ENCODE data around the gene PLCB1. TPM values are rescaled to one million over a fixed set of nuclear protein-coding genes. Genes with fewer than 3 reads are reported as not detected.

PLCB1 gene
- total RNA-seq, 3 donors from 2014 or later = 7.2 to 50.7 (median 8.8) TPM

GRCh38 chr20:8218861-8219260 lies 86.8 kb downstream of the PLCB1 start:
- Histone ChIP-seq H3K9me3 (no peaks in the 10 kb centered on the region), H3K4me3 (no peak overlapping the region), H3K36me3 (ENCODE audit: low read depth) (no peaks in the 10 kb centered on the region), H3K4me1 (ENCODE audit: low read depth) (no peaks in the 10 kb centered on the region)
- intact Hi-C loops (cut with DNase I, micrococcal nuclease) = no loop called here
- no peak for TF ChIP-seq CTCF (IDR thresholded peaks at IDR 0.05)
- no peak for DNase-seq
- no peak for ATAC-seq

- intact Hi-C loops (cut with DNase I, micrococcal nuclease) = no loop called here
- ATAC-seq = no peak
Observed at GRCh38 chr20:8219403-8219802, 87.3 kb downstream of the PLCB1 start.

GRCh38 chr20:8220716-8221115 lies 88.7 kb downstream of the PLCB1 start:
- H3K4me3 ChIP-seq = no peak overlapping the region
- intact Hi-C loops (cut with DNase I, micrococcal nuclease) = no loop called here
- H3K4me1 ChIP-seq (ENCODE audit: low read depth) = no peaks in the 10 kb centered on the region
- H3K9me3 ChIP-seq = no peaks in the 10 kb centered on the region
- TF ChIP-seq CTCF (IDR thresholded peaks at IDR 0.05) = no peak
- no peak for DNase-seq
- no peak for ATAC-seq
- H3K36me3 ChIP-seq (ENCODE audit: low read depth) = no peaks in the 10 kb centered on the region

More at GRCh38 chr20:8219403-8219802, 87.3 kb downstream of the PLCB1 start:
- Histone ChIP-seq H3K4me1 (ENCODE audit: low read depth) (no peaks in the 10 kb centered on the region), H3K4me3 (no peak overlapping the region), H3K9me3 (no peaks in the 10 kb centered on the region), H3K36me3 (ENCODE audit: low read depth) (no peaks in the 10 kb centered on the region)
- TF ChIP-seq CTCF (IDR thresholded peaks at IDR 0.05) = no peak
- no peak for DNase-seq

- no peaks in the 10 kb centered on the region for H3K9me3 ChIP-seq
- TF ChIP-seq CTCF (IDR thresholded peaks at IDR 0.05) = no peak
- no peaks in the 10 kb centered on the region for H3K4me1 ChIP-seq (ENCODE audit: low read depth)
- DNase-seq (no peak), ATAC-seq (no peak)
- intact Hi-C loops (cut with DNase I, micrococcal nuclease) = no loop called here
- H3K36me3 ChIP-seq (ENCODE audit: low read depth) = no peaks in the 10 kb centered on the region
- H3K4me3 ChIP-seq = no peak overlapping the region
Observed at GRCh38 chr20:8221887-8222419, 89.9 kb downstream of the PLCB1 start.

GRCh38 chr20:8223091-8223870 lies 91.2 kb downstream of the PLCB1 start:
- no peaks in the 10 kb centered on the region for H3K36me3 ChIP-seq (ENCODE audit: low read depth)

More at GRCh38 chr20:8223091-8223870, 91.2 kb downstream of the PLCB1 start:
- no peak for TF ChIP-seq CTCF (IDR thresholded peaks at IDR 0.05)
- no peak overlapping the region for H3K4me3 ChIP-seq
- no peaks in the 10 kb centered on the region for H3K9me3 ChIP-seq
- DNase-seq = no peak
- ATAC-seq = no peak
- intact Hi-C loops (cut with DNase I, micrococcal nuclease) = no loop called here
- no peaks in the 10 kb centered on the region for H3K4me1 ChIP-seq (ENCODE audit: low read depth)

Data from mucosa of descending colon (tissue), 3 donors.